Body of pancreas (tissue), 4 donors: ENCODE measurements around the gene ELOVL5. TPM values are rescaled to one million over a fixed set of nuclear protein-coding genes. Genes with fewer than 3 reads are reported as not detected.
"Not testable (repeated sequence)": the region's sequence is repeated elsewhere in the genome, so short reads cannot be mapped to it uniquely, and the experiment has no call there.

ENCODE experiments used
- ATAC-seq: fragments of 150-250 bp; one replicate; pipeline ENCODE4 v1.9.1; 2016
- DNase-seq, 4 donors: peaks; one replicate each; pipeline ENCODE4 v3.0.0-alpha.2; 2019
- H3K27ac ChIP-seq, 4 donors: fragments of 200-600 bp; sonication (generic); 1 replicate in 3 of 4; 2 replicates in 1 of 4; pipeline versions ENCODE4 v1.5.1 to v1.6.1; 2016 to 2019; ENCODE audit warnings: mild to moderate bottlenecking in 1 of 4, mixed read lengths in 1 of 4, moderate library complexity in 1 of 4
- H3K27me3 ChIP-seq, 2 donors: fragments of 200-600 bp; sonication (generic); one replicate each; pipeline ENCODE4 v1.6.0; 2016; ENCODE audit warnings: mild to moderate bottlenecking in 1 of 2
- H3K36me3 ChIP-seq, 2 donors: fragments of 200-600 bp; sonication (generic); replicated peaks in 1 of 2; 2 replicates each; pipeline ENCODE4 v1.5.1; 2016; ENCODE audit warnings: low read depth in 2 of 2; ENCODE audit not compliant: insufficient read depth in 1 of 2
- H3K4me1 ChIP-seq: fragments of 200-600 bp; sonication (generic); one replicate; pipeline ENCODE4 v1.6.0; 2016
- H3K4me3 ChIP-seq, 2 donors: fragments of 200-600 bp; sonication (generic); 1 replicate in 1 of 2; 2 replicates in 1 of 2; pipeline ENCODE4 v1.5.1; 2016 to 2019
- H3K9me3 ChIP-seq, 3 donors: fragments of 200-600 bp; sonication (generic); 1 replicate in 2 of 3; 2 replicates in 1 of 3; pipeline ENCODE4 v1.5.1; 2016
- POLR2A ChIP-seq, 3 donors: fragments of 450-650 bp; IDR thresholded peaks; one replicate each; pipeline ENCODE4 v1.6.1; 2016; ENCODE audit warnings: antibody characterized with exemption in 3 of 3, mild to moderate bottlenecking in 2 of 3
- WGBS, 2 donors: methylation state at CpG; one replicate each; pipeline ENCODE4 v1.1.5; 2017; 5-methylcytosine and 5-hydroxymethylcytosine counted together
- intact Hi-C: fragments of 100-400 bp; cut with DNase I; formaldehyde crosslinking; loops from one replicate; pipeline ENCODE4 v1.15.1; 2023
- total RNA-seq, 2 donors: library from RNA; depleted of rRNA; stranded (reverse); fragments of >200 nt; gene quantifications; one replicate each; pipeline ENCODE4 v1.1.0, GENCODE V29; 2016
- TF ChIP-seq, protein P1 (sequence below), 7 experiments: fragments of 450-650 bp in 4 of 7; fragments of 200-600 bp in 3 of 7; sonication (generic) in 3 of 7; IDR thresholded peaks; one replicate each; pipeline ENCODE4 v1.5.1; 2016 to 2019; ENCODE audit warnings: antibody characterized with exemption in 7 of 7

ELOVL5 gene
- total RNA-seq, 2 donors from 2014 or later: 8.6 to 11.2 TPM

DNA sequence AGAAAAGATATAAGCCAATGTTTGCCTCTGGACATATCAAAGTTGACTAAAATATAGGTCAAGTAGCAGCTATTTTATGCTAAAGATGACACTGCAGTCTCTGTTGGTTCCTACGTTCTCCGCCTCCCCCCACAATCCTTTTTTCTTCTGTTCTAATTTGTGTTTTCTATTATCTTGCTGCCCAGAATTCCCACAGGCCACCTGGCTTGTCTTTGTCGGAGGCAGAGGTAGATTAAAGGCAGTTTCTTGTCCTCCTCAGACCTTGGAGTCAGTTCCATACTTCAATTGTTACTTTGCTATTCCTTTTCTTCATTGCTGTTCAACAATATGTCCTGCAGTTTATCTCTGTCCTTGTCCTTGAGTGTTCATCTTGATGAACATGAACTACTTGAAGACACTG, 3.6 kb upstream of the ELOVL5 start:
- 69 to 70% methylated on average over 3 of the region's 3 CpGs for WGBS, 2 donors
- Histone ChIP-seq H3K4me1 (peaks cover under 1% of the 10 kb centered on the region), H3K9me3 (no peaks in the 10 kb centered on the region), H3K4me3 (no peak overlapping the region), H3K27ac (no peak overlapping the region), H3K36me3 (no peaks in the 10 kb centered on the region), H3K27me3 (no peaks in the 10 kb centered on the region)
- ATAC-seq (no peak), DNase-seq (no peak)
- intact Hi-C loops: no loop called here
- TF ChIP-seq, protein P1, sequence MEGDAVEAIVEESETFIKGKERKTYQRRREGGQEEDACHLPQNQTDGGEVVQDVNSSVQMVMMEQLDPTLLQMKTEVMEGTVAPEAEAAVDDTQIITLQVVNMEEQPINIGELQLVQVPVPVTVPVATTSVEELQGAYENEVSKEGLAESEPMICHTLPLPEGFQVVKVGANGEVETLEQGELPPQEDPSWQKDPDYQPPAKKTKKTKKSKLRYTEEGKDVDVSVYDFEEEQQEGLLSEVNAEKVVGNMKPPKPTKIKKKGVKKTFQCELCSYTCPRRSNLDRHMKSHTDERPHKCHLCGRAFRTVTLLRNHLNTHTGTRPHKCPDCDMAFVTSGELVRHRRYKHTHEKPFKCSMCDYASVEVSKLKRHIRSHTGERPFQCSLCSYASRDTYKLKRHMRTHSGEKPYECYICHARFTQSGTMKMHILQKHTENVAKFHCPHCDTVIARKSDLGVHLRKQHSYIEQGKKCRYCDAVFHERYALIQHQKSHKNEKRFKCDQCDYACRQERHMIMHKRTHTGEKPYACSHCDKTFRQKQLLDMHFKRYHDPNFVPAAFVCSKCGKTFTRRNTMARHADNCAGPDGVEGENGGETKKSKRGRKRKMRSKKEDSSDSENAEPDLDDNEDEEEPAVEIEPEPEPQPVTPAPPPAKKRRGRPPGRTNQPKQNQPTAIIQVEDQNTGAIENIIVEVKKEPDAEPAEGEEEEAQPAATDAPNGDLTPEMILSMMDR (IDR thresholded peaks at IDR 0.05): no peak
- no peak for TF ChIP-seq POLR2A (IDR thresholded peaks at IDR 0.05)

GRCh38 chr6:53349209-53349693, 501 bp upstream of the ELOVL5 start:
- Histone ChIP-seq H3K36me3 (no peaks in the 10 kb centered on the region), H3K27ac (peak overlapping the region; percentile 53 to 95 (median 92)), H3K27me3 (no peaks in the 10 kb centered on the region), H3K4me1 (peaks cover 3% of the 10 kb centered on the region), H3K4me3 (peak overlapping the region; percentile 73 to 84), H3K9me3 (no peaks in the 10 kb centered on the region)
- ATAC-seq (no peak), DNase-seq (no peak)
- TF ChIP-seq, protein P1 (IDR thresholded peaks at IDR 0.05): no peak
- TF ChIP-seq POLR2A (IDR thresholded peaks at IDR 0.05): no peak
- 2 to 3% methylated on average over 15 of the region's 15 CpGs for WGBS, 2 donors
- intact Hi-C loops: no loop called here

DNA sequence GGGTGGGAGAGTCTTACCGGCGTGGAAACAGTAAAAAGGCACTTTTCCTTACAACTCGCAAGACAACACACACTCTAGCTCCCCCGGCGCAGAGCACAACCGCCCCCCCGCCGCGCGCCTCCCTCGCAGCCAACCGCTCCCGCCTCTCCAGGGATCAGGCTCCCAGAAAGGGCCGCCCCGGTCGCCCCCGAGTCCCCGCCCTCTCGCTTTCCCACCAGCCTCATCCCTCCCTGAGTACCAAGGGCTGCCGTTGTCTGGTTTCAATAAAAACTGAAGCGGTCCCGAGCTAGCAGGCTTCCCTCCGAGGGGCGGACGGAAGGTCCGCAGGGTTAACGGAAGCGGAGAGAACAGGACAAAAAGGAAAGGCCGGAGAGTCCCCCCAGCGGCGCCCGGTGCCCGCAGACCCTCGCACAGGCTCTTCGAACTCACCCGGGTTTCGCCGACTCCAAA, 804 bp downstream of the ELOVL5 start:
- H3K27ac ChIP-seq: peak overlapping the region; percentile 53 to 95 (median 92)
- ATAC-seq: peak; percentile 48
- H3K4me1 ChIP-seq: peaks cover 3% of the 10 kb centered on the region
- DNase-seq: peak; percentile 44 to 60 (median 54)
- TF ChIP-seq, protein P1 (IDR thresholded peaks at IDR 0.05): no peak
- no peak for TF ChIP-seq POLR2A (IDR thresholded peaks at IDR 0.05)
- no peaks in the 10 kb centered on the region for H3K36me3 ChIP-seq
- H3K4me3 ChIP-seq: peak overlapping the region; percentile 73 to 84
- no peaks in the 10 kb centered on the region for H3K27me3 ChIP-seq
- 0% methylated on average over 2 to 38 of the region's 38 CpGs for WGBS, 2 donors
- no peaks in the 10 kb centered on the region for H3K9me3 ChIP-seq
- intact Hi-C loops: no loop called here

DNA sequence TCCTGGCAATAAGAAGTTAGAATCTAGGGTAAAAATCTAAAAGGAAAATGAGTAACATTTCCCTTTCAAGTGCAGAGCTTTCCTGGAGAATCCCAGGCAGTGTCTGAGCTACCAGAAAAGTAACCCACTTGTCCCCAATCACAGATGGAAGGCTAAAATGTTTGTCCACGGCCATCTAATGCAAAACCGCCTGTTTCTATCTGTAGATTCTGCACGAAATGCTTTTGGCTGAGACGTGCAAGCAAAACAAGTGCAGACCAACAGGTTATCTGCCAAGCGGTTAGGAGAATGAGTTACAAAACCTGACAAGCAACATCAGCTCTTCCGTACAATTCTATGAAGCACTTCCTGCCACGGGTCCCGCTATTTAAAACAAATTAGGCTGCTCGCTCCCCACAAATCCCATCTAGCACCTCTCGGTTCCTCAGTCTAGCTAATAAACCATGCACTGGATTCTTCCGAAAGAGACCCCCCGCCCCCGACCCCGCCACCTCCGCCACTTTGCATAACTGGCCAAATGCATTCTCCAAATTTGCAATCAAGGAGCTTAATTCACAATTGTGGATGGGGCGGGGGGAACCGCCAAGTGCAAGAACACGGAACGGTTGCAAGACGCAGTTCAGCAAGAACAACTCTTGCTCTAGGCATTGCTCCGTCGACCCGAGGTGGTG, 1.4 kb downstream of the ELOVL5 start:
- Histone ChIP-seq H3K27me3 (no peaks in the 10 kb centered on the region), H3K36me3 (no peaks in the 10 kb centered on the region), H3K9me3 (no peaks in the 10 kb centered on the region), H3K4me1 (peaks cover 3% of the 10 kb centered on the region), H3K27ac (peak overlapping the region; percentile 53 to 95 (median 92)), H3K4me3 (peak overlapping the region; percentile 73 to 84)
- ATAC-seq (no peak), DNase-seq (peak in 2 of 4 donors; percentile 11 to 29)
- intact Hi-C loops: no loop called here
- 1 to 2% methylated on average over 23 of the region's 23 CpGs for WGBS, 2 donors
- TF ChIP-seq, protein P1 (IDR thresholded peaks at IDR 0.05): no peak
- no peak for TF ChIP-seq POLR2A (IDR thresholded peaks at IDR 0.05)

DNA sequence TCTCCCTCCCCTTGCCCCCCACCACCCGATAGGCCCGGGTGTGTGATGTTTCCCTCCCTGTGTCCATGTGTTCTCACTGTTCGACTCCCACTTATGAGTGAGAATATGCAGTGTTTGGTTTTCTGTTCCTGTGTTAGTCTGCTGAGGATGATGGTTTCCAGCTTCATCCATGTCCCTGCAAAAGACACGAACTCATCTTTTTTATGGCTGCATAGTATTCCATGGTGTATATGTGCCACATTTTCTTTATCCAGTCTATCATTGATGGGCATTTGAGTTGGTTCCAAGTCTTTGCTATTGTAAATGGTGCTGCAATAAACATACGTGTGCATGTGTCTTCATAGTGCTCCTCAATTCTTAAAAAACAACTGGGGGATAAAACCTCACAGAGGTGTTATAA, 2.7 kb downstream of the ELOVL5 start:
- DNase-seq, H3K4me1 ChIP-seq, H3K27ac ChIP-seq, H3K27me3 ChIP-seq, H3K9me3 ChIP-seq, ATAC-seq, H3K36me3 ChIP-seq, H3K4me3 ChIP-seq, intact Hi-C loops: not testable (repeated sequence)
- 79 to 92% methylated on average over 5 of the region's 5 CpGs for WGBS, 2 donors
